Vagina (tissue), 2 donors: ENCODE measurements around the gene CHMP1A. TPM values are rescaled to one million over a fixed set of nuclear protein-coding genes. Genes with fewer than 3 reads are reported as not detected.
"Not testable (repeated sequence)": the region's sequence is repeated elsewhere in the genome, so short reads cannot be mapped to it uniquely, and the experiment has no call there.

ENCODE experiments used
- DNase-seq, 2 donors: peaks; one replicate each; pipeline ENCODE4 v3.0.0-alpha.2; 2017; ENCODE audit errors: extremely low spot score in 2 of 2
- H3K27ac ChIP-seq: fragments of 200-600 bp; sonication (generic); one replicate; pipeline ENCODE4 v1.5.1; 2019
- H3K27me3 ChIP-seq: fragments of 200-600 bp; sonication (generic); one replicate; pipeline ENCODE4 v1.5.1; 2019
- H3K36me3 ChIP-seq, 2 donors: fragments of 200-600 bp; sonication (generic); one replicate each; pipeline ENCODE4 v1.5.1; 2017 to 2019
- H3K4me1 ChIP-seq: fragments of 200-600 bp; sonication (generic); one replicate; pipeline ENCODE4 v1.5.1; 2019
- H3K4me3 ChIP-seq, 2 donors: fragments of 200-600 bp; sonication (generic); 1 replicate in 1 of 2; 2 replicates in 1 of 2; pipeline ENCODE4 v1.5.1; 2016 to 2019
- H3K9me3 ChIP-seq: fragments of 200-600 bp; sonication (generic); one replicate; pipeline ENCODE4 v1.5.1; 2019
- CTCF ChIP-seq, 3 experiments: fragments of 450-650 bp in 2 of 3; fragments of 200-600 bp in 1 of 3; sonication (generic) in 1 of 3; IDR thresholded peaks; one replicate each; pipeline ENCODE4 v1.5.1; 2017 to 2019; ENCODE audit warnings: antibody characterized with exemption in 3 of 3, mild to moderate bottlenecking in 2 of 3, moderate library complexity in 2 of 3
- POLR2A ChIP-seq, 2 donors: fragments of 450-650 bp; IDR thresholded peaks; one replicate each; pipeline ENCODE4 v1.6.1; 2017; ENCODE audit warnings: antibody characterized with exemption in 2 of 2, mild to moderate bottlenecking in 2 of 2, moderate library complexity in 2 of 2
- POLR2AphosphoS5 ChIP-seq, 2 donors: sonication (generic); formaldehyde crosslinking; IDR thresholded peaks; one replicate each; pipeline ENCODE4 v1.9.0; 2017; ENCODE audit warnings: antibody characterized with exemption in 2 of 2, mild to moderate bottlenecking in 2 of 2, low read depth in 1 of 2; ENCODE audit not compliant: insufficient read depth in 1 of 2
- intact Hi-C: fragments of 100-400 bp; cut with DNase I; formaldehyde crosslinking; loops from one replicate; pipeline ENCODE4 v1.15.1; 2023
- total RNA-seq: library from RNA; depleted of rRNA; stranded (reverse); fragments of >200 nt; gene quantifications from one replicate; pipeline ENCODE4 v1.2.3, GENCODE V29; 2016

CHMP1A gene
- total RNA-seq, 1 donor from 2014 or later = 117 TPM

GRCh38 chr16:89687092-89687940 is 29.8 kb upstream of the CHMP1A start:
- TF ChIP-seq POLR2A (IDR thresholded peaks at IDR 0.05) (no peak), CTCF (IDR thresholded peaks at IDR 0.05) (no peak), POLR2AphosphoS5 (IDR thresholded peaks at IDR 0.05; ENCODE audit: insufficient read depth in 1 of 2, low read depth in 1 of 2) (no peak)
- H3K9me3 ChIP-seq = no peaks in the 10 kb centered on the region
- peak in 1 of 2 donors; percentile 83 for DNase-seq
- intact Hi-C loops = no loop called here
- peaks cover 10% of the 10 kb centered on the region for H3K4me1 ChIP-seq
- H3K36me3 ChIP-seq = peaks cover 0 to 10% of the 10 kb centered on the region in 2 donors
- no peaks in the 10 kb centered on the region for H3K27me3 ChIP-seq
- peak overlapping the region; percentile 68 for H3K27ac ChIP-seq
- H3K4me3 ChIP-seq = peak overlapping the region; percentile 67 to 78

- Histone ChIP-seq H3K27me3 (no peaks in the 10 kb centered on the region), H3K4me1 (peaks cover 10% of the 10 kb centered on the region), H3K9me3 (no peaks in the 10 kb centered on the region), H3K36me3 (peaks cover 0 to 5% of the 10 kb centered on the region in 2 donors), H3K27ac (peak within 1 kb of the TSS; percentile 68), H3K4me3 (peak within 1 kb of the TSS; percentile 67 to 78)
- TF ChIP-seq POLR2AphosphoS5 (IDR thresholded peaks at IDR 0.05; ENCODE audit: insufficient read depth in 1 of 2, low read depth in 1 of 2) (peak; percentile 63 to 96), POLR2A (IDR thresholded peaks at IDR 0.05) (peak in 1 of 2 donors; percentile 49), CTCF (IDR thresholded peaks at IDR 0.05) (no peak)
- intact Hi-C loops = no loop called here
- peak in 1 of 2 donors; percentile 86 for DNase-seq
Measured at GRCh38 chr16:89686520-89687091, 29.1 kb upstream of the CHMP1A start, which contains the start of gene CDK10. TSS of gene CDK10 (plus strand) at chr16:89686689. CDS start at chr16:89686711, 22 bp downstream.

- H3K4me1 ChIP-seq = peaks cover 10% of the 10 kb centered on the region
- H3K27me3 ChIP-seq = no peaks in the 10 kb centered on the region
- DNase-seq = no peak
- H3K9me3 ChIP-seq = no peaks in the 10 kb centered on the region
- intact Hi-C loops = no loop called here
- H3K27ac ChIP-seq = no peak overlapping the region
- H3K4me3 ChIP-seq = peak overlapping the region in 1 of 2 donors; percentile 67
- no peak for TF ChIP-seq POLR2A (IDR thresholded peaks at IDR 0.05)
- no peaks in the 10 kb centered on the region for H3K36me3 ChIP-seq
Measured at GRCh38 chr16:89685916-89686315, 28.4 kb upstream of the CHMP1A start.

- H3K27ac ChIP-seq = no peak overlapping the region
- H3K4me3 ChIP-seq = no peak overlapping the region
- TF ChIP-seq CTCF (IDR thresholded peaks at IDR 0.05) = no peak
- no peak for TF ChIP-seq POLR2AphosphoS5 (IDR thresholded peaks at IDR 0.05; ENCODE audit: insufficient read depth in 1 of 2, low read depth in 1 of 2)
- no peak for TF ChIP-seq POLR2A (IDR thresholded peaks at IDR 0.05)
- H3K4me1 ChIP-seq = no peaks in the 10 kb centered on the region
- DNase-seq = no peak
- no peaks in the 10 kb centered on the region for H3K27me3 ChIP-seq
- H3K36me3 ChIP-seq = no peaks in the 10 kb centered on the region
- no peaks in the 10 kb centered on the region for H3K9me3 ChIP-seq
- intact Hi-C loops = no loop called here
Measured at GRCh38 chr16:89678258-89678657, 20.8 kb upstream of the CHMP1A start.

GRCh38 chr16:89672177-89672941 is 14.9 kb upstream of the CHMP1A start:
- Histone ChIP-seq H3K9me3 (no peaks in the 10 kb centered on the region), H3K4me1 (peaks cover 4% of the 10 kb centered on the region), H3K27me3 (no peaks in the 10 kb centered on the region), H3K36me3 (no peaks in the 10 kb centered on the region), H3K4me3 (no peak overlapping the region), H3K27ac (no peak overlapping the region)
- no peak for DNase-seq
- intact Hi-C loops = no loop called here
- no peak for TF ChIP-seq POLR2A (IDR thresholded peaks at IDR 0.05)
- no peak for TF ChIP-seq POLR2AphosphoS5 (IDR thresholded peaks at IDR 0.05; ENCODE audit: insufficient read depth in 1 of 2, low read depth in 1 of 2)
- no peak for TF ChIP-seq CTCF (IDR thresholded peaks at IDR 0.05)

- H3K27me3 ChIP-seq, intact Hi-C loops: not testable (repeated sequence)
Measured at GRCh38 chr16:89671565-89671964, 14.1 kb upstream of the CHMP1A start.

More at GRCh38 chr16:89671565-89671964, 14.1 kb upstream of the CHMP1A start:
- not testable (repeated sequence) for H3K27ac ChIP-seq, H3K4me3 ChIP-seq, H3K9me3 ChIP-seq, H3K36me3 ChIP-seq, H3K4me1 ChIP-seq, DNase-seq
